NB4 (cell line): ENCODE data around the gene CCL27.

ENCODE experiments used
- DNase-seq: peaks from one replicate; pipeline ENCODE4 v3.0.0; 2010; ENCODE audit warnings: low read depth
- H3K4me3 ChIP-seq: one replicate; pipeline ENCODE4 v1.5.1; 2011; ENCODE audit warnings: mild to moderate bottlenecking, low read depth, low read length, moderate library complexity
- MYC ChIP-seq: IDR thresholded peaks from 2 replicates; pipeline ENCODE4 v1.6.1; 2011; ENCODE audit warnings: low read depth, low read length
- POLR2A ChIP-seq: IDR thresholded peaks from 2 replicates; pipeline ENCODE4 v1.6.1; 2011; ENCODE audit warnings: mild to moderate bottlenecking; ENCODE audit not compliant: insufficient read length; ENCODE audit errors: extremely low read depth
- TF ChIP-seq, protein P1 (sequence below): IDR thresholded peaks from 2 replicates; pipeline ENCODE4 v1.6.1; 2011; ENCODE audit warnings: low read depth, low read length
- TF ChIP-seq, protein P2 (sequence below): IDR thresholded peaks from one replicate; pipeline ENCODE4 v1.5.1; 2012; ENCODE audit warnings: low read depth, low read length

The CCL27 gene

DNA sequence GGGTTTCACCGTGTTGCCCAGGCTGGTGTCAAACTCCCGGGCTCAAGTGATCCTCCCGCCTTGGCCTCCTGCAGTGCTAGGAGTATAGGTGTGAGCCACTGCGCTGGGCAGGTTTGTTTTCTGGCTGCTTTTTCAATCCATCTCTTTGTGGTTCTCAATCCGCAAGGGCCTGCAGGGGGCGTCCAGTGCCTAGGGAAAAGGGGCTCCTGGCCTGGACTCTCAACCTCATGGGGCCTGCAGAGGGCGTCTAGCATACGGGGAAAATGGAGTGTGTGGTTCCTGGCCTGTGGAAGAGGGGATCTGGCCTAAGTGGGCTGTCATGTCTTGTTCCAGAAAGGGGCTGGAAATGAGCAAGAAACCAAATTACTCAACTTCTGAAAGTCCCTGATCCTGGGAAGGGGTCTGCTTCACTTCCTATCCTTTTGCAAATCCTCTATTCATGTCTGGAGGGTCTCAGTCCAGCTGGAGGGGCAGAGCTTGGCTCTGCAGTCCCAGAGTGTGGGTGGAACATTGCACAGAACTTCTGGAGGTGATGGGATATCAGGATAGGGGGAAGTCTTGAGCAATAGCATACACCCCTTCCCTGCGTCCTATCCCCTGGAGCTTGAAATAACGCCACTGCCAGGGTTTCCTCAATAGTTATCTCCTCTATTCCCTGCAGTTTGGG lies 12.7 kb upstream of the CCL27 start:
- H3K4me3 ChIP-seq, result no peak overlapping the region
- peak; percentile 89 for DNase-seq
- TF ChIP-seq, protein P1, sequence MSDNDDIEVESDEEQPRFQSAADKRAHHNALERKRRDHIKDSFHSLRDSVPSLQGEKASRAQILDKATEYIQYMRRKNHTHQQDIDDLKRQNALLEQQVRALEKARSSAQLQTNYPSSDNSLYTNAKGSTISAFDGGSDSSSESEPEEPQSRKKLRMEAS, result peak; percentile 74
- TF ChIP-seq POLR2A, result no peak
- TF ChIP-seq, protein P2, sequence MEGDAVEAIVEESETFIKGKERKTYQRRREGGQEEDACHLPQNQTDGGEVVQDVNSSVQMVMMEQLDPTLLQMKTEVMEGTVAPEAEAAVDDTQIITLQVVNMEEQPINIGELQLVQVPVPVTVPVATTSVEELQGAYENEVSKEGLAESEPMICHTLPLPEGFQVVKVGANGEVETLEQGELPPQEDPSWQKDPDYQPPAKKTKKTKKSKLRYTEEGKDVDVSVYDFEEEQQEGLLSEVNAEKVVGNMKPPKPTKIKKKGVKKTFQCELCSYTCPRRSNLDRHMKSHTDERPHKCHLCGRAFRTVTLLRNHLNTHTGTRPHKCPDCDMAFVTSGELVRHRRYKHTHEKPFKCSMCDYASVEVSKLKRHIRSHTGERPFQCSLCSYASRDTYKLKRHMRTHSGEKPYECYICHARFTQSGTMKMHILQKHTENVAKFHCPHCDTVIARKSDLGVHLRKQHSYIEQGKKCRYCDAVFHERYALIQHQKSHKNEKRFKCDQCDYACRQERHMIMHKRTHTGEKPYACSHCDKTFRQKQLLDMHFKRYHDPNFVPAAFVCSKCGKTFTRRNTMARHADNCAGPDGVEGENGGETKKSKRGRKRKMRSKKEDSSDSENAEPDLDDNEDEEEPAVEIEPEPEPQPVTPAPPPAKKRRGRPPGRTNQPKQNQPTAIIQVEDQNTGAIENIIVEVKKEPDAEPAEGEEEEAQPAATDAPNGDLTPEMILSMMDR, result peak; percentile 100
- peak; percentile 77 for TF ChIP-seq MYC

DNA sequence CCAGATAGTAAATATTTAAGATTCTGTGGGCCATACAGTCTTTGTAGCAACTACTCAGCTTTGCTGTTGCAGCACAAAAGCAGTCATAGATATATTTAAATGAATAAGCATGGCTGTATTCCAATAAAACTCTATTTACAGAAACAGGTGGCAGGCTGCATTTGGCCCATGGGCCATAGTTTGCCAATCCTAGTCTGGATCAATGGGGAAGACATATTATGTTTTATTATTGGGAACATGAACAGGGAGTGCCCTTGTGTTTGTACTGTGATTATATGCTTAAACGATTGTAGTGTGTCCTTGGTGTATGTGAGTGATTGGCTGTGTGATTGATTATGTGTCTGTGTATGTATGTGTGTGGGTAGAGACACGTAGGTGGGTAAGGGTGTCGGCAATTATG lies 12.0 kb upstream of the CCL27 start:
- no peak for DNase-seq
- TF ChIP-seq, protein P2, result no peak
- no peak for TF ChIP-seq POLR2A
- TF ChIP-seq, protein P1, result no peak
- no peak for TF ChIP-seq MYC
- H3K4me3 ChIP-seq, result no peak overlapping the region

DNA sequence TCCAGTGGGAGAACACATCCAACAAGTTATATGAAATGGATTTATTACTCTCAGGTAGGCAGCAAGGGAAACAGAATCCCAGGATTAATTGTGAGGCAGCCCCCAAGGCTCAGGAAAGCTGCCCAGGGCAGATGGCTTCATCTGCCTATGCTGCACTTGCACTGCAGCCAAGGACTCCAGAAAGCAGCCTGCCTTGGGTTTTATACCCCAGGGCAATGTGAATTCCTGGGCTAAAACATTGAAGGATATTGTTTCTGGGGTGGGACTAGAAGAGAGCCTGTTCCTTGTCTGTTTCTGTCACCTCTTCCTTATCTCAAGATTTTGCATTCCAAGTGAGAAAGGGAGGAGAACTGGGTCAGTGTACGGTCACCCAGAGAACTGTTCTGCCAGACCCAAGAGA lies 8.8 kb upstream of the CCL27 start:
- no peak overlapping the region for H3K4me3 ChIP-seq
- TF ChIP-seq, protein P2, result no peak
- TF ChIP-seq POLR2A (no peak), MYC (no peak)
- TF ChIP-seq, protein P1, result no peak
- DNase-seq, result no peak

DNA sequence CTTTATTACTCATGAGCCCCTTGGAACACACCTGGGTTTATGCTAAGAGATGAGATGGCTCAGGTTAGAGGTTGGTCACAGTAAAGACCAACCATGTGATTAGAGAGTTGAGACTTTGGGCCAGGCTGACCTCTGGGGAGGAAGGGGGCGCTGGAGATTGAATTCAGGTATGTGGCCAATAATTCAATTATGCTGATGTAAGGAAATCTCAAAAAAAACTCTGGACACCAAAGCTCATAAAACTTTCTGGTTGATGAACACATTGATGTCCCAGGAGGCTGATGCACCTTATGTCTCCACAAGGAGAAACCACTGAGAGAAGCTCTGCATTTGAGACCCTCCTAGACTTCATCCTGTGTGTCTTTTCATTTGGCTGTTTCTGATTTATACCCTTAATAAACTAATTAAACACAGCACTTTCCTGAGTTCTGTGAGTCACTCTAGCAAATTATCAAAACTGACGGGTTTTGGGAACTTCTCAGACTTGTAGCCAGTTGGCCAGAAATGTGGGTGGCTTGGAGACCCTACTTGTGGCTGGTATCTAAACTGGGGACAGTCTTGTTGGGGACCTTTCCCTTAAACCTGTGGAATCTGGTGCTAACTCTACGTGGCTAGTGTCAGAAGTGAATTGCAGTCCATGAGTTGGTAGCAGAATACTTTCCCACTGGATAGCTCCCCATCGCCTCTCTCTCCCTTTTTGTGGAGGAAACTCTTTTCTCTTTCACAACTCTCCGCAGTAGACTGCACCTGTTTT lies 7.5 kb upstream of the CCL27 start:
- no peak for DNase-seq
- H3K4me3 ChIP-seq, result no peak overlapping the region
- TF ChIP-seq, protein P2, result no peak
- TF ChIP-seq, protein P1, result no peak
- no peak for TF ChIP-seq MYC
- TF ChIP-seq POLR2A, result no peak

DNA sequence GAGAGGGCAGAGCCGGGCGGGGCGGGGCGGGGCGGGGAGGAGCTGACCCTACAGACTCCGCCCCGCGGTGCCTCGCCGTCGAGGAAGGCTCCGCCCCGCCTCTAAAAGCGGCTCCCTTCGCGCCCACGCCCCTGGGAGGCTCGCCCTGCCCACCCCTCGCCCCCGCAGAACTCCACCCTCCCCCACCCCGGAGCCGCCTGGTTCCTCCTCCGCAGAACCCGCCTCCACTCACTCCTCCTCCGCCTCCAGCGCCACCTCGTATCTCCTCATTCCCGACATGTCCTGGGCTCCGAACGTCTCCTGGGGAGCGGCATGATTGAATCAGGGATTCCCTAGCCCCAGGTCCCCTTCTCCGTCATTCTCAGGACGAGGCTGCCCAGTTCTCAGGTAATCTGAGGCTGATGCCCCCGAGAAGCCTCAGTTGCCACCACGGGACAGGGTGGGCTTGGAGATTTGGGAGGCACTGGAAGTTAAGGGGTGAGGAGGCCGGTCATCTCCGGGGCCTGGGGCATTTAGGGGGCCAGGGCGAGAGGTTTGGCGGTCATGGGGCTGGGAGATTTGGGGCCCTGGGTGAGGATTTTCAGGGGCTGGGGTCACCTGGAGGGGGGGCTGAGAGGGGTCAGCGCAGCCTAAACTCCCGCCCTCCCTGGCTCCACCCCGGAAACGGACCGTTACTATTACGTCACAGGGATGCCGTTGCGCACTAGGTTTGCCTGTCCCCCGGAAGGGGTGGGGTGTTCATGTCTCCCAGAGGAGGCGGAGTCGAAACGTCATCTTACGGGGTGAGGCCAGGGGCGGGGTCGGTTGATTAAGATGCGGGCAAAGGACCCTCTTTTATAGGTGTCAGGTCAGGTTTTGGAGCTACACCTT lies 3.2 kb upstream of the CCL27 start:
- peak; percentile 95 for DNase-seq
- H3K4me3 ChIP-seq, result peak overlapping the region; percentile 60
- TF ChIP-seq, protein P2, result no peak
- TF ChIP-seq POLR2A, result peak; percentile 74
